GM18507 (cell line): Measurements from ENCODE around the gene HMGB1.
"Not testable (repeated sequence)": the region's sequence is repeated elsewhere in the genome, so short reads cannot be mapped to it uniquely, and the experiment has no call there.

Source experiments
- DNase-seq: peaks from one replicate; pipeline ENCODE4 v3.0.0; 2011; ENCODE audit warnings: low read depth; ENCODE audit not compliant: insufficient read length; ENCODE audit errors: extremely low spot score
- FAIRE-seq: peaks from 2 replicates; lab custom pipeline; 2011; peaks lifted over from hg19 to GRCh38; lab: Jason Lieb, UNC

The HMGB1 gene

GRCh38 chr13:30473675-30474074 lies 7.9 kb upstream of the HMGB1 start:
- DNase-seq, result no peak
- FAIRE-seq, result no peak

GRCh38 chr13:30466841-30467252 lies 1.1 kb upstream of the HMGB1 start:
- DNase-seq (no peak), FAIRE-seq (peak; percentile 56)

GRCh38 chr13:30466358-30466714 lies 600 bp upstream of the HMGB1 start:
- peak; percentile 44 for FAIRE-seq
- DNase-seq, result no peak

- no peak for DNase-seq
- no peak for FAIRE-seq
These were observed 468 bp downstream of the HMGB1 start for GRCh38 chr13:30465343-30465592.

- DNase-seq, result peak; percentile 33
These were observed 1.0 kb downstream of the HMGB1 start for GRCh38 chr13:30464496-30465342.

GRCh38 chr13:30463787-30464495 lies 1.8 kb downstream of the HMGB1 start:
- no peak for DNase-seq
- FAIRE-seq, result peak; percentile 87

More at GRCh38 chr13:30464496-30465342, 1.0 kb downstream of the HMGB1 start:
- peak; percentile 59 for FAIRE-seq

GRCh38 chr13:30461279-30462066 lies 4.3 kb downstream of the HMGB1 start:
- FAIRE-seq, result peak; percentile 74

GRCh38 chr13:30457306-30457891 lies 8.3 kb downstream of the HMGB1 start:
- no peak for DNase-seq
- FAIRE-seq, result peak; percentile 56

More at GRCh38 chr13:30461279-30462066, 4.3 kb downstream of the HMGB1 start:
- DNase-seq, result not testable (repeated sequence)

- no peak for DNase-seq
- no peak for FAIRE-seq
These were observed 9.4 kb downstream of the HMGB1 start for GRCh38 chr13:30456290-30456689.

GRCh38 chr13:30454991-30455390 lies 10.7 kb downstream of the HMGB1 start:
- no peak for FAIRE-seq
- no peak for DNase-seq

- DNase-seq (no peak), FAIRE-seq (peak; percentile 42)
These were observed 12.0 kb downstream of the HMGB1 start for GRCh38 chr13:30453727-30454126.

- not testable (repeated sequence) for DNase-seq, FAIRE-seq
These were observed 14.3 kb downstream of the HMGB1 start for GRCh38 chr13:30451476-30451875.

- DNase-seq (no peak), FAIRE-seq (no peak)
These were observed 15.7 kb downstream of the HMGB1 start for GRCh38 chr13:30450066-30450465.

- DNase-seq, result no peak
- FAIRE-seq, result no peak
These were observed 17.3 kb downstream of the HMGB1 start for GRCh38 chr13:30448441-30448840.

GRCh38 chr13:30446126-30446500 lies 19.6 kb downstream of the HMGB1 start:
- no peak for FAIRE-seq

GRCh38 chr13:30443957-30444404 lies 21.8 kb downstream of the HMGB1 start:
- DNase-seq, result no peak
- FAIRE-seq, result no peak

More at GRCh38 chr13:30446126-30446500, 19.6 kb downstream of the HMGB1 start:
- DNase-seq, result no peak

GRCh38 chr13:30443491-30443890 lies 22.2 kb downstream of the HMGB1 start:
- DNase-seq, FAIRE-seq: not testable (repeated sequence)

- peak; percentile 79 for FAIRE-seq
- no peak for DNase-seq
These were observed 22.8 kb downstream of the HMGB1 start for GRCh38 chr13:30442926-30443325.

- FAIRE-seq, result peak; percentile 78
- DNase-seq, result no peak
These were observed 24.6 kb downstream of the HMGB1 start for GRCh38 chr13:30440910-30441703.
